Gastroesophageal sphincter (tissue), 3 donors: ENCODE results near the gene KNDC1.
"Not testable (repeated sequence)": the region's sequence is repeated elsewhere in the genome, so short reads cannot be mapped to it uniquely, and the experiment has no call there.

Experiments
- CTCF ChIP-seq, 4 experiments: fragments of 200-600 bp in 2 of 4; fragments of 450-650 bp in 2 of 4; sonication (generic) in 1 of 4; IDR thresholded peaks; one replicate each; pipeline ENCODE4 v1.5.1; 2017 to 2019; ENCODE audit warnings: antibody characterized with exemption in 4 of 4, mild to moderate bottlenecking in 2 of 4, moderate library complexity in 2 of 4
- EP300 ChIP-seq: sonication (generic); formaldehyde crosslinking; IDR thresholded peaks from one replicate; pipeline ENCODE4 v1.6.1; 2017; ENCODE audit warnings: antibody characterized with exemption, mild to moderate bottlenecking
- POLR2A ChIP-seq, 2 donors: fragments of 450-650 bp; IDR thresholded peaks; one replicate each; pipeline ENCODE4 v1.6.1; 2017; ENCODE audit warnings: antibody characterized with exemption in 2 of 2, mild to moderate bottlenecking in 2 of 2, moderate library complexity in 1 of 2

DNA sequence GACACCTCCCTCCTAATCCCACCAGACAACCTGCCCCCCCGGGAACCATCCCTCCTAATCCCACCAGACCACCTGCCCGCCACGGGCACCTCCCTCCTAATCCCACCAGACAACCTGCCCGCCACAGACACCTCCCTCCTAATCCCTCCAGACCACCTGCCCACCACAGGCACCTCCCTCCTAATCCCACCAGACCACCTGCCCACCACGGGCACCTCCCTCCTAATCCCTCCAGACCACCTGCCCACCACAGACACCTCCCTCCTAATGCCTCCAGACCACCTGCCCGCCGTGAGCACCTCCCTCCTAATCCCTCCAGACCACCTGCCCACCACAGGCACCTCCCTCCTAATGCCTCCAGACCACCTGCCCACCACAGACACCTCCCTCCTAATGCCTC, 48.4 kb upstream of the KNDC1 start:
- TF ChIP-seq CTCF (IDR thresholded peaks at IDR 0.05); POLR2A (IDR thresholded peaks at IDR 0.05); EP300: not testable (repeated sequence)
